Smooth muscle cell of trachea (primary cell): ENCODE results near the gene SYNRG. TPM values are rescaled to one million over a fixed set of nuclear protein-coding genes. Genes with fewer than 3 reads are reported as not detected.

ENCODE experiments used
- total RNA-seq: library from RNA; depleted of rRNA; stranded (reverse); fragments of >200 nt; gene quantifications from 2 replicates; pipeline ENCODE4 v1.2.1, GENCODE V29; 2014

SYNRG gene, protein sequence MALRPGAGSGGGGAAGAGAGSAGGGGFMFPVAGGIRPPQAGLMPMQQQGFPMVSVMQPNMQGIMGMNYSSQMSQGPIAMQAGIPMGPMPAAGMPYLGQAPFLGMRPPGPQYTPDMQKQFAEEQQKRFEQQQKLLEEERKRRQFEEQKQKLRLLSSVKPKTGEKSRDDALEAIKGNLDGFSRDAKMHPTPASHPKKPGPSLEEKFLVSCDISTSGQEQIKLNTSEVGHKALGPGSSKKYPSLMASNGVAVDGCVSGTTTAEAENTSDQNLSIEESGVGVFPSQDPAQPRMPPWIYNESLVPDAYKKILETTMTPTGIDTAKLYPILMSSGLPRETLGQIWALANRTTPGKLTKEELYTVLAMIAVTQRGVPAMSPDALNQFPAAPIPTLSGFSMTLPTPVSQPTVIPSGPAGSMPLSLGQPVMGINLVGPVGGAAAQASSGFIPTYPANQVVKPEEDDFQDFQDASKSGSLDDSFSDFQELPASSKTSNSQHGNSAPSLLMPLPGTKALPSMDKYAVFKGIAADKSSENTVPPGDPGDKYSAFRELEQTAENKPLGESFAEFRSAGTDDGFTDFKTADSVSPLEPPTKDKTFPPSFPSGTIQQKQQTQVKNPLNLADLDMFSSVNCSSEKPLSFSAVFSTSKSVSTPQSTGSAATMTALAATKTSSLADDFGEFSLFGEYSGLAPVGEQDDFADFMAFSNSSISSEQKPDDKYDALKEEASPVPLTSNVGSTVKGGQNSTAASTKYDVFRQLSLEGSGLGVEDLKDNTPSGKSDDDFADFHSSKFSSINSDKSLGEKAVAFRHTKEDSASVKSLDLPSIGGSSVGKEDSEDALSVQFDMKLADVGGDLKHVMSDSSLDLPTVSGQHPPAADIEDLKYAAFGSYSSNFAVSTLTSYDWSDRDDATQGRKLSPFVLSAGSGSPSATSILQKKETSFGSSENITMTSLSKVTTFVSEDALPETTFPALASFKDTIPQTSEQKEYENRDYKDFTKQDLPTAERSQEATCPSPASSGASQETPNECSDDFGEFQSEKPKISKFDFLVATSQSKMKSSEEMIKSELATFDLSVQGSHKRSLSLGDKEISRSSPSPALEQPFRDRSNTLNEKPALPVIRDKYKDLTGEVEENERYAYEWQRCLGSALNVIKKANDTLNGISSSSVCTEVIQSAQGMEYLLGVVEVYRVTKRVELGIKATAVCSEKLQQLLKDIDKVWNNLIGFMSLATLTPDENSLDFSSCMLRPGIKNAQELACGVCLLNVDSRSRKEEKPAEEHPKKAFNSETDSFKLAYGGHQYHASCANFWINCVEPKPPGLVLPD (N-terminal part only)
- total RNA-seq: 20.8 and 26.6 TPM in 2 replicates

DNA sequence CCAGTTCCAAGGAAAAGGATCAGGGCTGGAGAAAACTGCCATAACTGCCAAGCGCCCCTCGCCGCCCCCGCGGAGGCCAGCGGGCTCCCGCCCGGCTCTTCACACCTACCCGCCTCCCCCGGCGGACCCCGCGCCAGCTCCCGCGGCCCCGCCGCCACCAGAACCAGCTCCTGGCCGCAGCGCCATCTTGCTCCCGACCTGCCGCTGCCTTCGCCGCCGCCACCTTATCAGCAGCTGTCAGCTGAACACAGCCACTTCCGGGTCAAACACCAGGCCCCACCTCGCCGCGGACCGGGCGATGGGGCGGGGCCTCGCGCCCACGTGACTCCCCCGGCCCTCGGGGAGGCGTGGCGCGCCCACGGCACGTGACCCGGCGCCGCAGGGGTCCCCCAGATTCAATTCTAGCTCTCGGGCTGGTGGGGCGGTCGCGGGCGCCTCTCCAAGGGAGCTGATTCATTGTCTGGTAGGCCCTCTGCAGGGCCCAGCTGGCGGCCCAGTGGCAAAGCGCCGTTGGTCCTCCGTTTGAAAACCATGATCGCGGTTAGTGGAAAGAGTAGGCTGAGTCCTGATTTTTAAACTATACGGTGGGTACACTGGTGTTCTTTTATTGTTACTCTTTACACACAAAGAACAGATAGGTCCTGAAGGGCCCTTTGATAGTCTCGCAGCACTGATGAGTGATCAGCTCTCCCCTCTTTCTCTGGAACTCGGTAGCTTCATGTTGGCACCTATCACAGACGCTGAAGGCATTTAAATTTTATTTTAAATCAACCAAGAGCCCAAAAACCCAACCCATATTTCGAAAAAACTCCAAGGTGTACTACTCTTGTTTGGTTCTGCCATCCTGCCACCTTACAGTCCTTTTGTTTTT is at the start of gene SYNRG:
Gene SYNRG, minus strand, starts transcription at position 249 of the 871 bp plus-strand sequence. Its CDS starts 63 bp downstream, at position 186.

DNA sequence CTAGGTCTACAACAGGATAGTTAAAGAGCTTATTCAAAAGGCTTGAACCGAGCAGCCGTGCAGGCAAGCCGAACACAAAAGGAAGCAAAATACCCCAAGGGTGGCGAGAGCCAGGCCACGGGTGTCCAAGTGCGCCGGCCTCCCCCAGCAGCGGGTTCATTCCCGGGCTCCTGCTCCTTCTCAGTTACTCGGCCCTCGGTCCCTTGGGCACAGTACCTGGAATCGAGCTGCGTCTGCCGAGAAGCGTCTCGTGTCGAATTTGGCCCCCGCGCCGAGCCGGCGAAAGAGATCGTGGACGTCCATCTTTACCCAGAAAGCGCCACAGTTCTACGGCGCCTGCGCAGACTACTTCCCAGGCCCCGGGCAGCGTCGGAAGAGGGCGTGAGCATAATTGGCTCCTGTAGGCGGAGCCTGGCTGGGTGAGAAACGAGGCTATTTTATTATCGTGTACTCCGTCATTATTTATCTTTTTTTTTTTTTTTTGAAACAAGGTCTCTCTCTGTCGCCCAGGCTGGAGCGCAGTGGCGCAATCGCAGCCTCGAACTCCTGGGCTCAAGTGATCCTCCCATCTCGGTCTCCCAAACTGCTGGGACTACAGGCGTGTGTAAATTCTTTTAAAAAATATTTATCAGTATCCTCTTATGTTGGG is 34.0 kb upstream of the SYNRG start, which contains the start of gene DDX52:
Gene DDX52, minus strand, starts transcription at position 329 of the 649 bp plus-strand sequence. Its CDS starts 26 bp downstream, at position 303.

DNA sequence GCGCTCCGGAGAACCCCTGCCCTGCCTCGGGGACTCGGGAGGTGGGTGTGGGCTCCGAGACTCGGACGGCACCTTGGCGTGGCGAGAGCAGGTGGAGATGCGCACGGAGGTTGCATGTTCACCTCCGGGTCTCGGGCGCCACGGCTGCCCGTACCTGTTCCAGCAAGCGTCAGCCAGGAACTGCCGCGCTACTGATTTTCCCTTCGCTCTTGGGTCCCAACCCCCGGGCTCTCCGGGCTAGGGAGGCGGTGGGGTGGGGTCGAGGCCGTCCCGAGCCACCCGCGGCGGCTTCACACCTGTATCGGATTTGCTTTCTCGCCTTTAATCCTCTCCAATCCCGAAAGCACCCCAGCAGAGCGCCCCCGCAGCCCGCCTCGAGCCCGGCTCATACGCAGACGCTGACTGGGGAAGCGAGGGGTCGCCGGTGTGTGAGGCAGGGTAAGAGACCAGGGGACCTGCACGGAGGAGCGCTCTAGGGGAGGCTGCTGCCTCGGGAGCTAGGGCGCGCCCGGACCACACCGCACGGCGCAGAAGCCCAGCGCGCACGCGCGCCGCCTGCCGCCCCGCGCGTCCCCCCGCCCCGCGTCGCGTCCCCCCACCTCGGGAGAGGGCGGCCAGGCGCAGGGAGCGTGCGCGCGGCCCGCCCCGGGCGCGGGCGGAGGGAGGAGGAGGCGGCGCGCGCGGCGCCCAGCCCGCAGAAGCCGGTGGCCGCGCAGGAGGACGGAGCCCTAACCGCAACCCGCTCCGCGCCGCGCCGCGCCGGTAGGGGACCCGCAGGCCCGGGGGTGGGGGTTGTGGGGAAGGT is 119.8 kb downstream of the SYNRG start, which contains the start of gene DUSP14:
Gene DUSP14, plus strand, starts transcription at position 695 of the 805 bp plus-strand sequence. CDS start 22,382 bp downstream, outside the sequence.

Other genes starting within 250 kb of the SYNRG start
- not detected in 2 replicates for gene C17orf78, start 233.4 kb downstream of the SYNRG start, total RNA-seq
- gene ACACA, start 202.6 kb downstream of the SYNRG start, total RNA-seq: 66.0 and 75.6 TPM in 2 replicates
- 19.0 and 23.0 TPM in 2 replicates for gene TADA2A, start 202.5 kb downstream of the SYNRG start, total RNA-seq
- gene DUSP14, start 119.5 kb downstream of the SYNRG start, total RNA-seq: 68.9 and 82.4 TPM in 2 replicates
- gene DDX52, start 34.0 kb upstream of the SYNRG start, total RNA-seq: 17.0 and 25.2 TPM in 2 replicates
- not detected in 2 replicates for gene HNF1B, start 135.6 kb upstream of the SYNRG start, total RNA-seq